Fibroblast of the aortic adventitia (primary cell): ENCODE results near the gene DCPS. TPM values are rescaled to one million over a fixed set of nuclear protein-coding genes. Genes with fewer than 3 reads are reported as not detected.

ENCODE experiments used
- DNase-seq: peaks from one replicate; pipeline ENCODE4 v3.0.0-alpha.2; 2010; ENCODE audit warnings: low read depth
- H3K4me3 ChIP-seq: 2 replicates; pipeline ENCODE4 v1.5.1; 2011; ENCODE audit warnings: low read depth, mild to moderate bottlenecking, control low read depth, low read length, moderate library complexity
- total RNA-seq: library from RNA; depleted of rRNA; stranded (reverse); fragments of >200 nt; gene quantifications from 2 replicates; pipeline ENCODE4 v1.2.3, GENCODE V29; 2012; ENCODE audit warnings: low replicate concordance
- TF ChIP-seq, protein P1 (sequence below): IDR thresholded peaks from 2 replicates; pipeline ENCODE4 v1.5.1; 2011; ENCODE audit warnings: mild to moderate bottlenecking, low read length, control low read depth, inconsistent platforms; ENCODE audit not compliant: insufficient read depth

Gene DCPS
- total RNA-seq, 1 donor: 11.4 TPM

DNA sequence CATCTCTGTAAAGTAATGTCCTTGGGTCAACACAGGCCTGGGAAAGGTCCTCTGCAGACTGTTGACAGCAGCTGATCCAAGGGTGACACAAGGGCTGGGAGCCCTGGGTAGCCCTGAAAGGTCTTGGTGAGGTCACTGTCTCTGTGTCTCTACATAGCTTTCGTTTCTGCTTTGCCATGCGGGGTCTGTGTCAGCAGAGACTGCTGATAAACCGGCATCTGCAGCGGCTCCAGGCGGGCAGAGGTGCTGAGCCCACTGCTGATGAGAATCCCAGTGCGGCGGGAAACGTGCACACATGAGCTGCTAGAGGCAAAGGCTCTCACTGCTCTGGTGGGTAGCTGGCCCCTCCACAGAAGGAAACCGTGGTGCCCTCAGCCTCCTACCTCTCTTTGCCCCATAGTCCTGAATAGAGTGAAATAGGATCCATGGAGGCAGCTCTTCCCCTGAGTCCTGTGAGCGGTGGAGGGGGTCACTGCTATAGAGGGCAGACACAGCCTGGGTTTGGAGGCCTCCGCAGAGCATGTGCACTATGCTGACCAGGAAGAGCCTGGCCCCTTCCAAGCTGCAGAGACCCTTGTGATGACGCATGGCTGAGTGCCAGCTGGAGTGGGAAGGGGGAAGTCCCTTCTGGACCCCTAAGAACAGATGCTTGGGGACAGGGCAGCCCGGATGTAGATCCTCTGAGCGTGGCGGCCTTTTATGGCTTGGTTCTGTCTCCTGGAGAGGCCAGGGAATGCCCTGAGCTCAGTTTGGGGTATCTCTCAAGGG, 33.8 kb downstream of the DCPS start:
- TF ChIP-seq, protein P1, sequence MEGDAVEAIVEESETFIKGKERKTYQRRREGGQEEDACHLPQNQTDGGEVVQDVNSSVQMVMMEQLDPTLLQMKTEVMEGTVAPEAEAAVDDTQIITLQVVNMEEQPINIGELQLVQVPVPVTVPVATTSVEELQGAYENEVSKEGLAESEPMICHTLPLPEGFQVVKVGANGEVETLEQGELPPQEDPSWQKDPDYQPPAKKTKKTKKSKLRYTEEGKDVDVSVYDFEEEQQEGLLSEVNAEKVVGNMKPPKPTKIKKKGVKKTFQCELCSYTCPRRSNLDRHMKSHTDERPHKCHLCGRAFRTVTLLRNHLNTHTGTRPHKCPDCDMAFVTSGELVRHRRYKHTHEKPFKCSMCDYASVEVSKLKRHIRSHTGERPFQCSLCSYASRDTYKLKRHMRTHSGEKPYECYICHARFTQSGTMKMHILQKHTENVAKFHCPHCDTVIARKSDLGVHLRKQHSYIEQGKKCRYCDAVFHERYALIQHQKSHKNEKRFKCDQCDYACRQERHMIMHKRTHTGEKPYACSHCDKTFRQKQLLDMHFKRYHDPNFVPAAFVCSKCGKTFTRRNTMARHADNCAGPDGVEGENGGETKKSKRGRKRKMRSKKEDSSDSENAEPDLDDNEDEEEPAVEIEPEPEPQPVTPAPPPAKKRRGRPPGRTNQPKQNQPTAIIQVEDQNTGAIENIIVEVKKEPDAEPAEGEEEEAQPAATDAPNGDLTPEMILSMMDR: no peak

GRCh38 chr11:126338346-126339055, 34.6 kb downstream of the DCPS start:
- TF ChIP-seq, protein P1: no peak
- H3K4me3 ChIP-seq: no peak overlapping the region
- no peak for DNase-seq

More for the DNA sequence above, 33.8 kb downstream of the DCPS start:
- no peak overlapping the region for H3K4me3 ChIP-seq
- DNase-seq: no peak

GRCh38 chr11:126339073-126339862, 35.4 kb downstream of the DCPS start:
- no peak overlapping the region for H3K4me3 ChIP-seq
- DNase-seq: peak; percentile 44
- TF ChIP-seq, protein P1: no peak

DNA sequence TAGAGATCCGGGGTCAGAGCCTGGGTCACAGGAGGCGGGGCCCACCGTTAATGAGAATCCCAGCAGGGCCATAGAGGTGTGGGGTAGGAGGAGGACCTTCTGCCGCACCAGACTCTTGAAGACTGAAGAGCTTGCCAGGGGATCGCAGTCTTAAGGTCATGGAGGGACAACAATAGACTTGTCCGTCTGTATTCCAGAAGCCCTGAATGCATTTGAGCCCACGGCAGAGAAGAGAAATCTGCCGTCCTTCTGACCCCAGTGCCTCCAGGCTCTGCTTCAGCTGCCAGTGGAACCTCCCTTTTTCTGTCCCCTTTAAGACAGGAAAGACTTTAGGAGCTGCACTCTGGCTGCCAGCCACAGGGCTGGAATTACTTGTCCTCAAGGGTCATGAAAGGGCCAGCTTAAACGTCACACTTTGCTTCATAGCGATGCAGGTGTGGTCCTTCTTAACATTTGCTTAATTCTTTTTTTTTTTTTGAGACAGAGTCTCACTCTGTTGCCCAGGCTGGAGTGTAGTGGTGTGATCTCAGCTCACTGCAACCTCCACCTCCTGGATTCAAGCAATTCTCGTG, 36.1 kb downstream of the DCPS start:
- DNase-seq: peak; percentile 82
- H3K4me3 ChIP-seq: no peak overlapping the region
- TF ChIP-seq, protein P1: no peak

DNA sequence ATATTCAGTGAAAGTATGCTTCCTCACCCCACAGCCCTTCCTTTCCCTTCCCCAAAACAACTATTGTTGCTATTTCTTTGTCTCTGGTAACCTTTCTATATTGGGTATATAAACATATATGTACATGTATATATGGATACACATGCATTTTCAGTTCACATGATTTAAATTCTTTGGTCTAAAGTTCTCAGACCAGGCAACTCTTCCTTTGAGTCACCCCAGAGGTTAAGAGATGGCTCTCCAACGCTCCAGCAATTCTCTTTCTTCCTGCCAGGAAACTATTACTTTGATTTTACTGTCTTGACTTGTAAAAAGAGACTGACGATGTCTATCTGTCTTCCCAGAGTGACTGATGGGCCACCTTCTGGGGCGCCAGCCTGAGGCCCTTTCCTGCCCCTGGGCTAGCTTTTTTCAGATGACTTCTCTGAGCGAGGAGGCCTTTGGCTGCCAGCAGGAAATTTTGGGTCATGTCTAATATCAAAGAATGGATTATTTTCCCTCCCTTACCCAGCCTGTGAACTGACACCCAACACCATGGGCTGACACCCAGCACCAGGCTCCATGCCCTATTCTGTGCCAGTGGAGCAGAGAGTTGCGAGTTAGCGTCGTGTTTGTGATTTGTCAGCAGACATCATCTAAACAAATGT, 37.2 kb downstream of the DCPS start:
- TF ChIP-seq, protein P1: no peak
- no peak overlapping the region for H3K4me3 ChIP-seq
- DNase-seq: no peak

DNA sequence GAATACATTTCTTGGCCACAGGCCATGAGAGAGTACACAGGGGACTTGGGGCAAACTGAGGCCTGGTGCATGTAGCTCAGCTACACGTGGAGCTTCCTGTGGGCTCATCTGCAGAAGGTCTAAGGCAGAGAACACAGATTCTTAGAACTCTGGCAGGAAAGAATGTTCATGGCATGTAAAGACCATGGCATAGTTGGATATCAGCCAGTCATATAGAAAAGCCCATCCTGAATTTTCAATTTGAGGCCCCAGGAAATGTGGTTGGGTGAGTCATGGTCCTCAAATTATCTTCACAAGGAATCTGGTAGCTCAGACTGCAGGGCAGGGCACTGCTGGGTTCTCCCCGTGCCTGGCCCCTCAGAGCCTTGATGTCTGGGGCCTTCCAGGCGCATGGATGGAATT, 37.9 kb downstream of the DCPS start:
- DNase-seq: peak; percentile 68
- H3K4me3 ChIP-seq: no peak overlapping the region
- TF ChIP-seq, protein P1: no peak
